GM21825 (cell line): ENCODE results near the gene PLA2G4C.
"Not testable (repeated sequence)": the region's sequence is repeated elsewhere in the genome, so short reads cannot be mapped to it uniquely, and the experiment has no call there.

Experiments used
- ATAC-seq: cut with Tn5 transposase; IDR thresholded peaks from one replicate; pipeline ENCODE4 v1.9.1; 2021; ENCODE audit warnings: mild to moderate bottlenecking, moderate library complexity; ENCODE audit not compliant: unreplicated experiment

Gene PLA2G4C

DNA sequence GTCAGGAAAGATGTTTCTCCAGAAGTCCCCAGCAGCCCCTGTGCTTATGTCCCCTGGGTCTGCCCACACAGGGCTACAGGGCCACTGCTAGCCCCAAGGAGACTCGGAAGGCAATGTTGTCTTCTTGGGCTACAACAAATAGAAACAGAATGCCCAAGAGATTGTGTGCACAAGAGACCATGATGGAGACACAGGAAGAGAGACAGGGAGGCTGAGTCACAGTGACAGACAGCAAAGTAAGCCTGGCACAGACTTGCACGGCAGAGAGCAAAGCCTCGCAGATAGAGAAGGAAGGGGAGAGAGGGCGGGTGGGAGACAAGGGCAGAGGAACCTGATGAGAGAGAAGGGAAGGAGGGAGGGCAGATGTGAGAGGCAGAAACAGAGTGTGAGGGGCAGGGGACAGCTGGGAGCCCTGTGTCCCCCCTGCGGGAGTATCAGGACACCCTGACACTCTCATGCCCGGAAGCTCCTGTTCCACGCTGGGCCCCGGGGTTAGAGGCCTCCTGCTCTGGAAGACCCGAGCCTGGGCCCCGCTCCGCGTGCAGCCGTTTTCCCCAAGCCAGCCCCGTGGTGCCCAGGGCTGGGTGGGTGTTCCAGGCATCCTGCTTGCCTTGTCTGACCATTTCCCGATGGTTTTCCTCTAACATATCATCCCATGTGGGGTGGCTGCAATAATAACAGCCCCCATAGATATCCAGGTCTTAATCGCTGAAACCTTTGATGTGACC, 2.7 kb upstream of the PLA2G4C start:
- ATAC-seq: no peak

DNA sequence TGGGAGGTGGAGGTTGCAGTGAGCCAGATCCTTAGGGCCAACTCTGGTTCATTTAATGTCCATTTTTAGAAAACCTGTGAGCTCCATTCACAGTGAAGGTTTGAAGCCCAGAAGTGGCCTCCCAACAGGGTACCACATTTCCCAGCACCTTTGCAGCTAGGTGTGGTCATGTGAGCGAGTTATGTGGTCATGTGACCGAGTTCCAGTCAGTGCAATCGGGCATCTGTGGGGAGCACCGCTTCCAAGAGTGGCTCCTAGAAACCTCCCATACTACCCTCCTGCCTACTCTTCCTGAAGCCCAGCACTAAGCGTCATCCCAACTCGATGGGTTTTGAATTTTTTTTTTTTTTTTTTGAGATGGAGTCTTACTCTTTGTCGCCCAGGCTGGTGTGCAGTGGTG, 663 bp upstream of the PLA2G4C start:
- no peak for ATAC-seq

DNA sequence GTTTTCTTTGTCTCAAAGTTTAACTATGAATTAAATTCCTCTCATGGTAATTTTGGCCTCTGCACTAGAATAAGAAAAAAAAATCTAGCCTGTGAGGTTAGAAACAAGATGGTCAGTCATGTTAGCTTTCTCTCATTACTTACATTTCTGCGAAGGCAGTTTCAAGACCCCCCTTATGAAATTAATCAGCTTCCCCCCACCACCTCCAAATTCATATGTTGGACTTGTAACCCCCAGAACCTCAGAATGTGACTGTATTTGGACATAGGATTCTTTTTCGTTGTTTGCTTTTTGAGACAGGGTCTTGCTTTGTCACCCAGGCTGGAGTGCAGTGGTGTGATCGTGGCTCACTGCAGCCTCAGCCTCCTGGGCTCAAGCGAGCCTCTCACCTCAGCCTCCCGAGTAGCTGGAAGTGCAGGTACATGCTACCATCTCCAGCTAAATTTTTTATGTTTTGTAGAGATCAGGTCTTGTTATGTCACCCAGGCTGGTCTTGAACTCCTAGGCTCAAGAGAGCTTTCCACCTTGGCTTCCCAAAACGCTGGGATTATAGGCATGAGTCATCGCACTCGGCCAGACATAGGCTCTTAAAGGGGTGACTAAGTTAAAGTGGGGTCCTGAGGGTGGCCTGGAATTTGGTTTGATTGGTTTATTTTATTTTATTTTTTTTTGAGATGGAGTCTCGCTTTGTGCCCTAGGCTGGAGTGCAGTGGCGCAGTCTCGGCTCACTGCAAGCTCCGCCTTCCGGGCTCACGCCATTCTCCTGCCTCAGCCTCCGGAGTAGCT, 1.4 kb downstream of the PLA2G4C start:
- ATAC-seq: no peak

DNA sequence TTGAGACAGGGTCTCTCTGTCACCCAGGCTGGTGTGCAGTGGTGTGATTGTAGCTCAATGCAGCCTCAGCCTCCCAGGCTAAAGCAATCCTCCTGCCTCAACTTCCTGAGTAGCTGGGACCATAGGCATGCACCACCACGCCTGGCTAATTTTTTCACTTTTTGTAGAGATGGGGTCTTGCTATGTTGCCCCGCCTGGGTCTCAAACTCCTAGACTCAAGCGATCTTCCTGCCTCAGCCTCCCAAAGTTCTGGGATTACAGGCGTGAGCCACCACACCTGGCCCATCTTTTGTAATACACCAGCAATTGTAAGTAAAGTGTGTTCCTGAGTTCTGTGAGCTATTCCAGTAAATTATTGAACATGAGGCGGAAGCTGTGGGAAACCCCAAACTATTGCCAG, 6.7 kb downstream of the PLA2G4C start:
- ATAC-seq: no peak

DNA sequence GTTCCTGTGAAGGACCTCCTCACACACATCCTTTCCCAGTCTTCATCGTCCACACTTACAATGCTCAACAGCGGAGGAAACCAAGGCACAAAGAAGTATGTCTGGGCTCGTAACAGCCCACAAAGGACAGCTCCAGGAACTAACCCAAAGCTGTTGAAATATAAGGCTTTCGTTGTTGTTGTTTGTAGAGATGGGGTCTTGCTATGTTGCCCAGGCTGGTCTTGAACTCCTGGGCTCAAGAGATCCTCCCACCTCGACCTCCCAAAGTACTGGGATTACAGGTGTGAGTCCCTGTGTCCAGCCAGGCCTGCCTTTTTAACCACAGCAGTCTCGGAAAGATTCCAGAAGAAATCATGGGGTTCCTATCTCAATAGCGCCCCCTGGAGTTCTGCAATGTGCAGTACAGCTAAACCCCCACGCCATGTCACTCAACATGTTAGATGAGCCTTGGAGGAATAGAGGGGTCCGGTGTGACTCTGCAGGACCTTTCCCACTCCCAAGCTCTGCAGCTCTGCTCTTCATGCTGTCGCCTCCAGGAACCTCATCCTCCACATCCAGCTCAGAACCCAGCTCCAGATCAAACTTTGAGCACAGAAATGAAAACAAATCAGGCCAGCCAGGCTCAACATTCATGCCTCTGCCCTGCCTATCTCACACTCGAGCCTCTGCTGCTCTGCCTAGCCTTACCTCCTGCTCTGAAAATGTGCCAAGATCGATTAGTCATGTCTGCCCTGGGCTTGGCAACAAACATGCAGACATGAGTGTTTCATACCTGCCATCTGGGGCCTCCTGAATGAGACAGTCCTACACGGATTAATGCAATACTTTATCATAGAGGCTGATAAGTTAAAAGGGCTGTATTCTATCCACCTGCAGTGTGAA, 7.5 kb downstream of the PLA2G4C start:
- no peak for ATAC-seq

DNA sequence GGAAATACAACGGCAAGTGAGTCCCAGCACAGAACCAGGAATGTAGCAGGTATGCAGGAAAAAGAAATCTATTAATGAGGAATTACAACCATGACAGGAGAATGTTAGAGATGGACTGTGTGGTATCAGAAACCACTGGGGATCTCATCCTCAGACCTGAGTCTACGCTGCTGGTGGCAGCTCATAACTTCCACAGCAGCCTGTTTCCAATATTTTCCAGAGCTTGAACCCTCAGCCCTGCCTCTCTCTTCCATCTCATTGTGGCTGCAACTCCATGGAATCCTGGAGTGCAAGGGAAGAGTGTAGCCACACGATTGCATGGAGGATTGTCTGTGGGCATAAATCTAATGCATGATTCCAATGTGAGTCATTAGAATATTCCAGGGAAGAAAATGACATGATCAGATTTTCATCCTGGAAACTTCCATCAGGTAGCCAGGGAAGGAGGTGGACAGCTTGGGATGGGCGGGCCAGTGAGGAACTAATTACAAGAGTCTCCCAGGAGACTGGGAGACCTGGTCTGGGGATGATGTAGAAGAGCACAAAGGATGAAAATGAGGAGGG, 14.9 kb downstream of the PLA2G4C start:
- ATAC-seq: no peak

DNA sequence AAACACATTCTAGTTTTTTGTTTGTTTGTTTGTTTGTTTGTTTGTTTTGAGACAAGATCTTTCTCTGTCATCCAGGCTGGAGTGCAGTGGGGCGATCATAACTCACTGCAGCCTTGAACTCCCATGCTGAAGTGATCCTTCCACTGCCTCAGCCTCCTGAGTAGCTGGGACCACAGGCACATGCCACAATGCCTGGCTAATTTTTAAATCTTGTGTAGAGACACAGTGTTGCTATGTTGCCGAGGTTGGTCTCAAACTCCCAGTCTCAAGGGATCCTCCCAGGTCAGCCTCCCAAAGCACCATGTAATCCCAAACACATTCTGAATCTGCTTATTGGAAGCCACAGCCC, 15.8 kb downstream of the PLA2G4C start:
- ATAC-seq: no peak

DNA sequence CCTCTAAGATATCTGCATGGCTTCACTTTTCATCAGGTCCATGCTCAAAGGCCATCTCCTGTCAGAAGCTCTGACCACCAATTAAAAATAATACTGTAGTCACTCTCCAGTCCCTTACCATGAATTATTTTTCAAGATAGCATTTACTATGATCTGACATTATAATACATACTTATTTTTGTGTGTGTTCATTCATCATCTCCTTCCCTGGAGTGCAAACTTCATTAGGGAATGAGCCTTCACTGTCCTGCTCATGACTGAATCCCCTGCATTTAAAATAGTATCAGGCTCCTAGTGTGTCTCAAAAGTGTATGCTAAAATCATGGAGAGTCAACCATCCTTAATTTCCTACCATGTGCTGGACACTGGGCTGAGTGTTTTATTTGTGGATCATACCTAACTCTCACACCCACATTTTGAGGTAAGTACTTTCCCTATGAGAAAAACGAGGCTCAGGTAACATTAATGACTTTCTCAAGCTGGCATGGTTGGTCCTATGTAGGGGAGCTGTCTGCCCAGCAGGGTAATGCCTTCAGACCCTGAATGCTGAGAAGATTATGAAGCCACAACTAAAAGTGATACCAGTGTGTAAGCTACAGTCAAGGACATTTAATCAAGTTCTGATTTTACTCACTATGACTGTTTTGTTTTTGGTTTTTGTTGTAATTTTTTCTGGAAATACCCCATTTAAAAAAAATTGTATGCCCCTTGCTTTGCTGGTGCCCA, 16.3 kb downstream of the PLA2G4C start:
- ATAC-seq: no peak

DNA sequence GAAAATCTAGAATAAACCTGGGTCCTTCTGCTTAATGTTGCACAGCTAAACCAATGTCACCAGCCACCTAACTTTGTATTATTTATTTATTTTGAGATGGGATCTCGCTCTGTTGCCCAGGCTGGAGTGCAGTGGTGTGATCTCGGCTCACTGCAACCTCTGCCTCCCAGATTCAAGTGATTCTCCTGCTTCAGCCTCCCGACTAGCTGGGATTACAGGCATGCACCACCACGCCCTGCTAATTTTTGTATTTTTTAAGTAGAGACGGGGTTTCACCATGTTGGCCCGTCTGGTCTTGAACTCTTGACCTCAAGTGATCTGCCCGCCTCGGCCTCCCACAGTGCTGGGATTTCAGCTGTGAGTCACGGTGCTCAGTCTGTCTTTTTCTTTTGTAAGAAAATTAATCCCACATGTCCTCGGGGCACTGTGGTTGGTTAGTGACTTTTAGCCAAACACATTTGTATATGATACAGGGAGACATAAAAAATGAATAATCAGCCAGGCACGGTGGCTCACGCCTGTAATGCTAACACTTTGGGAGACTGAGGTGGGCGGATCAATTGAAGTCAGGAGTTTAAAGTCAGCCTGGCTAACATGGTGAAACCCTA, 19.4 kb downstream of the PLA2G4C start:
- not testable (repeated sequence) for ATAC-seq

DNA sequence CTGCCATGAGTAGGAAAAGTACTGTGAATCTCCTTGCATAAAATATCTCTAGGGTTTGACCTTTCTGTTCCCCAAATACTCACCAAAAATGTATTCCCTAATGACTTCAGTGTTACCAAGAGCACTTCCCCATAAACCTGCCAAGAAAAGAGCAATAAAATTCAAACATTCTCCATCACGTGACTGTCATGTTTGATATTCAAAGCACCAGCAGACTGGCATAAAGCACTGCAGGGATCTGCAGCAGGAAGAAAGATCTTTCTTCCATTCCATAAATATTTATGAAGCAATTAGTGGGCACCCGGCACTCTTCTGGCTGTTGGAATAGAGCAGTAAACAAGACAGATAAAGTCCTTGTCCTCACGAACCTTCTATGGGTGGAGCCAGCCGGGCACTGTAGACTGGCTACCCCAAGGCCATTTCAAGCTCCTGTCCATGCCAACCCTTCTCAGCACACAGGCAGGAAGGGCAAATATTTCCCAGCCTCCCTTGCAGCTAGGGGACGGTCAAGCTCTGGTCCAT, 20.3 kb downstream of the PLA2G4C start:
- no peak for ATAC-seq

DNA sequence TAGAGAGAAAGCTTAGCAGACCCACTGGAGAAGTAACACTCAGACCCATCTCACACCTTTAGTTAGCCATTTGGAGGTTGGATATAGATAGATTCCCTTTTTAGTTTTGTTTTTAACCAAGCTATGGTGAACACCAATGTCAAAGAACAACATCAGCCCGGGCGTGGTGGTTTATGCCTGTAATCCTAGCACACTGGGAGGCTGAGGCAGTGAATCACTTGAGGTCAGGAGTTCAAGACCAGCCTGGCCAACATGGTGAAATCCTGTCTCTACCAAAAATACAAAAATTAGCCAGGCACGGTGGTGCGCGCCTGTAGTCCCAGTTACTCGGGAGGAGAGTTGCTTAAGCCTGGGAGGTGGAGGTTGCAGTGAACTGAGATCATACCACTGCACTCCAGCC, 21.6 kb downstream of the PLA2G4C start:
- not testable (repeated sequence) for ATAC-seq

DNA sequence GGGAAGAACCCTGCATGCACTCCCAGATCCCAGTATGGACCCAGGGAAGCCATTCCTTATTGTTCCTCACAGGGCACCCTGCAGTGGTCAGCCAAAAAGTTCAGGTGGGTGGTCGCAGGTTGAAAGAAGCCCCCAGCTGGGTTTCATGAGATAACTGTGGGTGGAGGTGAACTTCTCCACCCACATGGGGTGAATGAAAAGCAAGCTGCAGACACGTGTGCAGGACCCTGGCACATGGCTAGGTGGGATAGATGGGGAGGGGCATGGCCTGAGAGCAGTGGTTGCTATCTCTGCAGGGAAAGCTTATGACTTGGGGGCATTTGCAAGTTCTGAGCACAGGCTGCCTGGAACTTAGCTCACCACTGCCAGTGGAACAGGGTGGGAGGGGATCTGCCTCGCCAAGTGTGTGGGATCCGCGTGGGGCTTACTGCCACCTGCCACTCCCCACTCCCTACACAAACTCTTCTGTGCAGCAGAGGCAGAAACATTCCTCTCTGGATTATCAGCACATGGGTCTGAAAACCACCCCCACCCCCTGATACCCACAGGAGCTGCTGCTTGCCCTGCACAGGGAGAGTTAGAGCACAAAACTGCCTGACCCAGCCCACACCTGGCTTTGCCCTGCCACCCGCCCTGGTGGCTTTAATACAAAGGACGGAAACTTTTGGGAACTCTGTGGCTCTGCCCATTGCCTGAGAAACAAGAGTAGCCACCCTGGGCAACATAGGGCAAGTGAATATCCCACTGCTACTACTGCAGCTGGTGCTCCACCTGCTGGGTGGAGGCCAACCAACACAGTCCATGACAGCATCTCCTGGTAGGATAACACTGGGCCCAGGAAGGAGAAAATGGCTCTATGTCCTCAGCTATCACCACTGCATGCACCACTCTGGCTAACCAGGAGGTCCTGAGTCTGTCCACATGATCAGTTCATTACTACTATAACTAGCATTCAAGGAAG, 24.4 kb downstream of the PLA2G4C start:
- no peak for ATAC-seq

DNA sequence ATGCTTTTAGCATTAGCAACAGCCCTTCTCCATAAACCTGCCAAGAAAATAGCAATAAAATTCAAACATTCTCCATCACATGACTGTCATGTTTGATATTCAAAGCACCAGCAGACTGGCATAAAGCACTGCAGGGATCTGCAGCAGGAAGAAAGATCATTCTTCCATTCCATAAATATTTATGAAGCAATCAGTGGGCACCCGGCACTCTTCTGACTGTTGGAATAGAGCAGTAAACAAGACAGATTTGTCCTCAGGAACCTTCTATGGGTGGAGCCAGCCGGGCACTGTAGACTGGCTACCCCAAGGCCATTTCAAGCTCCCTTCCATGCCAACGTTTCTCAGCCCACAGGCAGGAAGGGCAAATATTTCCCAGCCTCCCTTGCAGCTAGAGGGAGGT, 25.5 kb downstream of the PLA2G4C start:
- no peak for ATAC-seq

DNA sequence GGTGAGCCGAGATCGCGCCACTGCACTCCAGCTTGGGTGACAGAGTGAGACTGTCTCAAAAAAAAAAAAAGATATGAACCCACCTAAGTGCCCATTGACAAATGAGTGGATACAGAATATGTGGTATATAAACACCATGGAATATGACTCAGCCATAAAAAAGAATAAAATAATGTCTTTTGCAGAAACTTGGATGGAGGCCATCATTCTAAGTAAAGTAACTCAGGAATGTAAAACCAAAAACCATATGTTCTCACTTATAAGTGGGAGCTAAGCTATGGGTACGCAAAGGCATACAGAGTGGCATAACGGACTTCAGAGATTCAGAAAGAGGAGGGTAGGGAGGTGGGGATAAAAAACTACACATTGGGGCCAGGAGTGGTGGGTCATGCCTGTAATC, 29.5 kb downstream of the PLA2G4C start:
- ATAC-seq: no peak

DNA sequence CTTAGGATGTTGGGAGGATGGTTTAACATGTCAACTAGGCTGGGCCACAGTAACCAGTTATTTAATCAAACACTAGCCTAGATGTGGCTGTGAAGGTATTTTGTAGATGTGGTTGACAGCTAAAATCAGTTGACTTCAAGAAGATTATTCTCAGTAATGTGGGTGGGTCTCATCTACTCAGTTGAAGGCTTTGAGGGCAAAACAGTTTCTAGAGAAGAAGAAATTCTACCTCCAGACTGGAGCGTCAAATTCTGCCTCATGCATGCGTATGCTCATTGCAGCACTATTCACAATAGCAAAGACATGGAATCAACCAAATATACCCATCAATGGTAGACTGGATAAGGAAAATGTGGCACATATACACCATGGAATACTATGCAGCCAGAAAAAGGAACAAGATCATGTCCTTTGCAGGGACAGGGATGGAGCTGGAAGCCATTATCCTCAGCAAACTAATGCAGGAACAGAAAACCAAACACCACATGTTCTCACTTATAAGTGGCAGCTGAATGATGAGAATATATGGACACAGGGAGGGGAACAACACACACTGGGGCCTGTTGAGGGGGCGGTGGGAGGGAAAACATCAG, 40.3 kb downstream of the PLA2G4C start:
- ATAC-seq: not testable (repeated sequence)

DNA sequence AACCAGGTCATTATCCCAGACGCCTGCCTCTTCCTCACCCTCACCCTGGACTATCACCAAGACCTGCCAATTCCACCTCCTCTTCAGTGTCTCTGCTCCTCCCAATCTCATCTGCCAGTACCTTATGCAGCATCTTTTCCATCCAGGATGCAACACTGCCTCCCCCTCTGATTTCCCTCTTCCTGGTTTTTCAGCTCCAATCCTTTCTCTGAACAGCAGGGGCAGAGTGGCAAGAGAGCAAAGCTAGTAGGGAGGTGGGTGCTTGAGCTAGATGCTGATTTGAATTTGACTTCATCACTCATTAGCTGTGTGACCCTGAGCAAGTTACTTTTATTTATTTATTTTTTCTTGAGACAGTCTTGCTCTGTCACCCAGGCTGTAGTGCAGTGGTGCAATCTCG, 41.2 kb downstream of the PLA2G4C start:
- ATAC-seq: no peak

DNA sequence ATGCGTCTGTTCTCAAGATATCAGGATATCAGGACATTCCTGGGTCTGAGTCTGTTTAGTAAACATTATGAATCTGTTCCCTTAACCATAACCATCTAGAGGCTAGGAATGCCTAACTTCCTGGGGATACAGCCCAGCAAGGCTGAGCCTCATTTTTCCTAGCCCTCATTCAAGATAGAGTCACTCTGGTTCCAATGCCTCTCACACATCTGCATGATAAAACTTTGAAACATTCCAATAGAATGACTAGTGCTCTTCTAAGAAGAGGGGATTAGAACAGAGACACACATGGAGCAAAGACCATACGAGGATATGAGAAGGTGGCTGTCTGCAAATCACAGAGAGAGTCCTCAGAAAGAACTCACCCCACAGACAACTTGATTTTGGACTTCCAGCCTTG, 46.1 kb downstream of the PLA2G4C start:
- ATAC-seq: no peak
